GM18508 (cell line): ENCODE measurements around the gene TBC1D30.
A peak's percentile ranks its signal among the peaks of the same experiment; 100 is the strongest.
"Not testable (repeated sequence)": the region's sequence is repeated elsewhere in the genome, so short reads cannot be mapped to it uniquely, and the experiment has no call there.

ENCODE experiments used
- ATAC-seq: cut with Tn5 transposase; IDR thresholded peaks from one replicate; pipeline ENCODE4 v1.9.1; 2021; ENCODE audit warnings: moderate number of reproducible peaks; ENCODE audit not compliant: insufficient read depth, unreplicated experiment

Gene TBC1D30, protein sequence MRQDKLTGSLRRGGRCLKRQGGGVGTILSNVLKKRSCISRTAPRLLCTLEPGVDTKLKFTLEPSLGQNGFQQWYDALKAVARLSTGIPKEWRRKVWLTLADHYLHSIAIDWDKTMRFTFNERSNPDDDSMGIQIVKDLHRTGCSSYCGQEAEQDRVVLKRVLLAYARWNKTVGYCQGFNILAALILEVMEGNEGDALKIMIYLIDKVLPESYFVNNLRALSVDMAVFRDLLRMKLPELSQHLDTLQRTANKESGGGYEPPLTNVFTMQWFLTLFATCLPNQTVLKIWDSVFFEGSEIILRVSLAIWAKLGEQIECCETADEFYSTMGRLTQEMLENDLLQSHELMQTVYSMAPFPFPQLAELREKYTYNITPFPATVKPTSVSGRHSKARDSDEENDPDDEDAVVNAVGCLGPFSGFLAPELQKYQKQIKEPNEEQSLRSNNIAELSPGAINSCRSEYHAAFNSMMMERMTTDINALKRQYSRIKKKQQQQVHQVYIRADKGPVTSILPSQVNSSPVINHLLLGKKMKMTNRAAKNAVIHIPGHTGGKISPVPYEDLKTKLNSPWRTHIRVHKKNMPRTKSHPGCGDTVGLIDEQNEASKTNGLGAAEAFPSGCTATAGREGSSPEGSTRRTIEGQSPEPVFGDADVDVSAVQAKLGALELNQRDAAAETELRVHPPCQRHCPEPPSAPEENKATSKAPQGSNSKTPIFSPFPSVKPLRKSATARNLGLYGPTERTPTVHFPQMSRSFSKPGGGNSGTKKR

DNA sequence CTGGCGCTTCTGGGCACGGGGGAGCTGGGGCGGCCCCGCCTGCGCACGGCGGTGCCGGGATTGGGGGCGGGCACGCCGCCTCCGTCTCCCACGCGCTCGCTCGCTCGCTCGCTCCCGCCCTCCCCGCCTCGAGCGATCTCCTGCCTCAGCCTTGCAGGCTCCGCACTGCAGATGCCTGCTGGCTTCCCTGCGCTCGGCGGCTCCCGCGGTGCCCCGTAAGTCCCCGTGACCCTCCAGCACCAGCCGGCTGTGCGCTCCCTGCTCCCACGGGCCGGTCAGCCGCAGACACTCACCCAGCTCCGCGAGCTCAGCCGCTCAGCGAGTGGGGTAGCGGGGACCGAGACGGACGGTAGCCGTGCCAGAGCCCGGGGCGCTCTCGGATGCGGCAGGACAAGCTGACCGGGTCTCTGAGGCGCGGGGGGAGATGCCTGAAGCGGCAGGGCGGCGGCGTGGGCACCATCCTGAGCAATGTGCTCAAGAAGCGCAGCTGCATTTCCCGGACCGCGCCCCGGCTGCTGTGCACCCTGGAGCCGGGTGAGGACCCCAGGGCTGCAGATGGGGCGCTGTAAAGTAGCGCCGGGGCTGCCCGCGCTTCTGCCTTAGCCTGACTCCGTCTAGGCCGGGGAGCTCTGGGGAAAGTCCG lies at the start of gene TBC1D30:
Gene TBC1D30 (plus strand): TSS at position 148 of the 643 bp plus-strand sequence. CDS start 233 bp downstream, at position 381.
- ATAC-seq = no peak

GRCh38 chr12:64775147-64775736 lies 49.2 kb upstream of the TBC1D30 start:
- ATAC-seq = not testable (repeated sequence)

- ATAC-seq = no peak
These were observed 45.0 kb upstream of the TBC1D30 start for GRCh38 chr12:64779354-64779974.

DNA sequence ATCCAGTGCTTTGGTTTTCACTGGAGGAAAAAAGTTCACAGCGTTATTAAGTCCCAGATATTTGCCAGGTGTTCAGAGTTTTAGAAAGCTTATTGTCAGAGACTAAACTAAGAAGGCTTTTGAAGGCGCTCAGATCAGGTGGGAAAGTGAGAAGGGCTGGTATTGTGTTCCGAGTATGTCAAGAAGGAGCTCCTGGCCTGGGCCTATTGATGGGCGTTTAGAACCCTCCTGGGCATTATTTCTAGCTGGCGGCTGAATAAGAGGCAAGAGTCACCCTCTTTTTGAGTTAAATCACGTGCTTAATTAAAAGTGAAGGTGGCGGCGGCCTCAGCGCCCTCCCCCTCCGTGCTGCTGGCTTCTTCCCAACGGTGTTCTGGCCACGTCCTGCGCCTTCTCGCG lies 44.3 kb upstream of the TBC1D30 start:
- ATAC-seq = no peak

GRCh38 chr12:64780531-64781279 lies 43.7 kb upstream of the TBC1D30 start:
- no peak for ATAC-seq

- ATAC-seq = no peak
These were observed 42.9 kb upstream of the TBC1D30 start for GRCh38 chr12:64781280-64782190.

DNA sequence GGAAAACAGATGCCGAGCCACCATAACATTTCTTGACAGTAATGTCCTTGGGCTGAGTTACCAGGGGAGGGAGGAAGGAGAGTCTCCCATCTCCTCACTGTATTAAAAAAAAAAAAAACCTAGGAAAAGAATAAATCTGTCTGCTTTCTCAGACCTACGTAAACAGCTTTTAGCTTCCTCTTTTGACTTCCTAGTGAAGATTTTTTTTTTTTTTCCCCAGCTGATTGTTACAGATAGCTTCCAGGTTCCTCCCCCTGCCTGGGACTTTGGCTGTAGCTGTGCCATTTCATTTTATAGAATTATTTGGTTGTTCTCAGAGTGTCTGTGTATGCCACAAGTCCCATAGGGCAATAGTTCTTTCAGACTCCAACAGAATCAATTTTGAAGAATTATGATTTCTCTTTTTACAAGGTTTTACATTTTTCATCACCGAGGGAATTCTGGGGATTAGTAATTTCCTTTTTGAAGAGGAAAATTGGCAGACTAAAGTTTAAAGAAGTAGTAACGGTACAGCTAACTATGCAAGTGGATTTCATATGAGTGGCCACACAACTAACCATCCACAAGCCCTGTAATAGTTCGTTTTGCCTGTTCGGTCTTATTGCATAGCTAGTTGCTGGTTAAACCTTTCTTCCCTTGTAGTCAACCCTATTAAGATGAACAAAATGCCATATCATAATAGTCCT lies 42.1 kb upstream of the TBC1D30 start:
- ATAC-seq = no peak

GRCh38 chr12:64785838-64786237 lies 38.6 kb upstream of the TBC1D30 start:
- ATAC-seq = no peak

- no peak for ATAC-seq
These were observed 34.3 kb upstream of the TBC1D30 start for GRCh38 chr12:64790166-64790565.

DNA sequence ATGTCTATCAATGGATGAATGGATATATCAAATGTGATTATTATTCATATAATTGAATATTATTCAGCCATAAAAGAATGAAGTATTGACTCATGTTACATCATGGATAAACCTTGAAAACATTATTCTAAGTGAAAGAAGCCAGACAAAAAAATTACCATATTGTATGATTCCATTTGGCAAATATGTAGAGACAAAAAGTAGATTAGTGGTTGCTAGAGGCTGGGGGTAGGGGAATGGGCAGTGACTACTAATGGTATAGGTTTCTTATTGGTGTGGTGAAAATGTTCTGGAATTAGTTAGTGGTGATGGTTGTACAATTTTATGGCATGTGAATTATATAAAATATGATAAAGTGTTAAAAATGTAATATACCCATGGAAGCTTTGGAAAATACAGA lies 33.4 kb upstream of the TBC1D30 start:
- no peak for ATAC-seq

DNA sequence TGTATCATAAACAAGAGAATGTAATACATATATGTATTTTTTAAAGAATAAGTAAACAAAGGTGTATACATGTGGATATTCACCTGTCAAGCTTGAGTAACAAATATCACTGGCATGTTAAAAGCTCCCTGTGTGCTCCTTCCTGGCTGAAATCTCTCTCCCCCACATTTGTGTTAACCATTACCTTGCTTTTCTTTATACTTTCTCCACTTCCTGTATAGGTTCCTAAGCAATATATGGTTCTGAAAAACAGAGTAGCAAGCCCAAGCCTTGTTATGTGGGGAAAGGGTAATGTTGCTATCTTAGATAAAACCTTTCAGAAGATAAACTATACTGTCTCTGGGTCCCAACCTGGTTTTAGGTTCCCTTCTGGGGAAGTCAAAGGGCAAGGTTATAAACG lies 32.3 kb upstream of the TBC1D30 start:
- ATAC-seq = no peak

DNA sequence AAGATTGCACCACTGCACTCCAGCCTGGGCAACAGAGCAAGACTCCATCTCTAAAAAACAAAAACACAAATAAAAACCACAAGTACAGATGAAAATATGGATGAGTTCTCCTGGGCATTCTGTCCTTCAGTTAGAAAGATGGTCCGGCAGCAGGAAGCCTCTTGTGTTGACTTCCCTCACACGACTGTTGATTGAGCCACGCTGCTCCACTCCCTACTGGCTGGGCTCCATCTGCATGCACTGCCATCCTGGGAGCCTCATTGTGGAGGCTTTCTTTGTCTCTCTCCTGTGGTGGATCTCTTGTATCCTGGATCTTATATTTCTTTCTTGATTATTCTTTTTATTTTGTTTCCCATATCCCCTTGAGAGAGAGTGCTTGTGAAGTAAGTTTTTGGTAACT lies 30.8 kb upstream of the TBC1D30 start:
- ATAC-seq = no peak

DNA sequence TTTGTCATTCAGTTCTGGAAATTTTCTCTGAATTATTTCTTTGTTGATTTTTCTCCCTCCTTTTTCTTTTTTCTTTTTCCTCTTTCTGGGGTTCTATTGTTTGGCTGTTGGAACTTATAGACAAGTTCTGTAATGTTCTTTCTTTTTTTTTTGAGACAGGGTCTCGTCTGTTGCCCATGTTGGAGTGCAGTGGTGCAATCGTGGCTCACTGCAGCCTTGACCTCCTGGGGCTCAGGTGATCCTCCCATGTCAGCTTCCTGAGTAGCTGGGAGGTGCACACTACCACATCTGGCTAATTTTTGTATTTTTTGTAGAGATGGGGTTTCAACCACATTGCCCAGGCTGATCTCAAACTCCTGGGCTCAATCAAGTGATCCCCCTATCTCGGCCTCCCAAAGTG lies 30.1 kb upstream of the TBC1D30 start:
- ATAC-seq = no peak

GRCh38 chr12:64796205-64796845 lies 28.1 kb upstream of the TBC1D30 start:
- peak; percentile 68 for ATAC-seq

DNA sequence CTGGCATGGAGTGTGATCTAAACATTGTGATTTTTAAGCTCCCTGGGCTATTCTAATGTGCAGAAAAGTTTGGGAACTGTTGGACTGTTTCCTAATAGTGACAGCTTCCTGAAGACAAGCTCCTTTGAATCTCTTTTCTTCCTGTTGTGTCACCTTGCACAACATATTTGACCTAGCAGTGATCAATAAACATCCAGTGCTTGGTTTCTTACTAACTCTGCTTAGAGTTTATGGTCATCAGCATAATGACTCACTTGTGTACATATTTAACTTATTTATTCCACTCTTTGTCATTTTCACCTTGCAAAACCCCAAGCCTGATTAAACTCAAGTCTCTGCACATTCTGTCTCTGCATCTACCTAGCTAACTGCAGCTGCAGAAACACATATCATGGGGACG lies 27.3 kb upstream of the TBC1D30 start:
- no peak for ATAC-seq

DNA sequence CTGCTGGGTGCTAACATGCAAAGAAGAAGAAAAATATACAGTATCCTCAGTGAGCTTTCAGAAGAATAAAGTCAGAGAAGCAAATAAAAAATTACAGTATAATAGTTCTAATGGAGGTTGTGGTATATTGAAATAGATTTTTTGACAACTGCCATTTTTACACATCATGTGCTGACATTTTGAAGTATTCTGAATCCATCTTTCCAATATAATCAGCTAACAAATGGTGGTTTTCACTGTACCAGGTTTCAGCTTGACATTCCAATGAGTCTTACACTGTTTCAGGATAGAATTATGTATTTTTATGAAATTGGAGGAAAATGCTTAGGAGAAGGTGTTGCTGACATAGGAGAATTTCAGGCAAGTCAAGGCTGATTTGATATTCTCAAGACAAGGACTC lies 26.3 kb upstream of the TBC1D30 start:
- ATAC-seq = no peak

GRCh38 chr12:64800640-64801039 lies 23.8 kb upstream of the TBC1D30 start:
- ATAC-seq = no peak

DNA sequence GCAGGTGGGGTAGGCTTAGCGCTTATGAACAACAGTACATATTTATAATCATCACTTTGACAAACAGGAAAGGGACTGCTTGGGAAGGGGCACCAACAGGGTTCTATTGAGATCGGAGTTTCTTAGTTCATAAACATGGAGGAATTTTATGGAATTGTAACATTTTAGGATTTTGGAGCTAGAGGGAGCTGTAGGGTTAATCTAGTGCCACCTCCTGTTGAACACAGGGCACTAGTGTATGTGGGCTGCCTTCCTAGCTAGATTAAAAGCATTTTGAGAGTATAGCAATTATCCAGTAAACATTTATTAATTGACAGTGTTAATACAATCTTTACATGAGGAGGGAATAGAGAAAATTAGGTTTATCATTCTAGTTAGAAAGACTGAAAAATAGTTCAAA lies 23.1 kb upstream of the TBC1D30 start:
- ATAC-seq = no peak
